Fibroblast of skin of left quadriceps (primary cell): ENCODE results near the gene MYO10.

Experiments
- DNase-seq, 2 experiments: peaks; one replicate each; pipeline ENCODE4 v3.0.0-alpha.2; 2013; ENCODE audit warnings: low read depth in 2 of 2

The MYO10 gene

DNA sequence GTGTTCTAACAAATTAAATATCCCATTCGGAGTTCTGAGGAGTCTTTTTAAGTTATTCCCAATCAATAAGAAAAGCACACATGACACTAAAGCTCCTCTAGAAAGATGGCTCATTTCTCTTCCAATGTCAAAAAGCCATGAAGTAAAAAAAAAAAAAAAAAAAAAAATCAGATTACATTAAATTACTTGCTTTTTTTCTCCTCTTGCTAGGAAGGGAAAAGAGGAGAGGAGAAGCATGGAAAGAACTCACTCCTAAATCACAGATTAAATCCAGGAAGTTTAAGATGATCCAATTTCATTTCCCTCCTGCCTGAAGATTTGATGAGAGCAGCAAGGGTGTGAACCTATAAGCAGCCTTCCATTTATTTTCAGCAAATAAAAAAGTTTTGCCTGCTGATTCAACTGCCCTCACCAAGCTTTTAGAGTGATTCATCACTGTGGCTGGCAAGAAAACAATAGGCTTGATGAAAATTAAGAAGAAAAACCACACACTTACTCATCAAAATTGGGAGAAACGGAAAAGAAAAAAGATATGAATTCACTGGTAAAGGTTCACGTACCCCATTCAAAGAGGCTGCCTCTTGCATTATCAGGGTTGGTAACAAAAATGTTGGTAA is 19.7 kb downstream of the MYO10 start:
- peak; percentile 92 to 94 for DNase-seq

DNA sequence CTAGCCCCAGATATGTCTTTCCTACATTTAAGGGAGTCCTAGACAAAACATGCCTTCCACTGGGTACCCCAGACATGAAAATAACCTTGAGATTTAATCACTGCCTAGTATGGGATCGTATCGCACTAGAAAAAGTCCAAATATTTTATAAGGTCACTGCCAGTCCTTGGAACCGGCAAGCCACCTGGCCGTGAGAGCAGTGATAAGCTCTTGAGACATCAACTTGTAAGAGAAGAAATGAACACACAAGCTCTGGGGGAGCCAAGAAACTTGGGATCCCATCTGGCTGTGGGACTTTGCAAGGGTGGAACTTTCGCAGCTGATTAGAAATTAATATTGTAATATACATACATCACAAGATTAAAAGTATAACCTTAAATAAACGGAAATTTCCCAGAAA is 21.5 kb downstream of the MYO10 start:
- no peak for DNase-seq

DNA sequence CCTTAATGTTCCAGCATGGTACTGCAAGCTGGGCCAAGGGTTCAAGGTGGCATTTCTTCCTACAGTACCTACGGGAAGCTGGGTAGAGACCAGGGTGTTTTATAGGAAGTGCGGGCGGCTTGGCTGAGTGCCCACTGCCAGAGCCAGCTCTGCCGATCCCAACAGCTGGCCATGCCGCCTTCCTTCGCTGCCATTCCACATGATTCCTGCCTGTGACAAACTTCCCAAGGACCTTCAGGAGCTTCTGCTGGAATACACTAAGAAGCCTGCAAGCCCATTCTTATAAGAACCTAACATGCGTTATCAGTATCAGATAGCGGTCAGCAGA is 22.0 kb downstream of the MYO10 start:
- DNase-seq, result no peak

DNA sequence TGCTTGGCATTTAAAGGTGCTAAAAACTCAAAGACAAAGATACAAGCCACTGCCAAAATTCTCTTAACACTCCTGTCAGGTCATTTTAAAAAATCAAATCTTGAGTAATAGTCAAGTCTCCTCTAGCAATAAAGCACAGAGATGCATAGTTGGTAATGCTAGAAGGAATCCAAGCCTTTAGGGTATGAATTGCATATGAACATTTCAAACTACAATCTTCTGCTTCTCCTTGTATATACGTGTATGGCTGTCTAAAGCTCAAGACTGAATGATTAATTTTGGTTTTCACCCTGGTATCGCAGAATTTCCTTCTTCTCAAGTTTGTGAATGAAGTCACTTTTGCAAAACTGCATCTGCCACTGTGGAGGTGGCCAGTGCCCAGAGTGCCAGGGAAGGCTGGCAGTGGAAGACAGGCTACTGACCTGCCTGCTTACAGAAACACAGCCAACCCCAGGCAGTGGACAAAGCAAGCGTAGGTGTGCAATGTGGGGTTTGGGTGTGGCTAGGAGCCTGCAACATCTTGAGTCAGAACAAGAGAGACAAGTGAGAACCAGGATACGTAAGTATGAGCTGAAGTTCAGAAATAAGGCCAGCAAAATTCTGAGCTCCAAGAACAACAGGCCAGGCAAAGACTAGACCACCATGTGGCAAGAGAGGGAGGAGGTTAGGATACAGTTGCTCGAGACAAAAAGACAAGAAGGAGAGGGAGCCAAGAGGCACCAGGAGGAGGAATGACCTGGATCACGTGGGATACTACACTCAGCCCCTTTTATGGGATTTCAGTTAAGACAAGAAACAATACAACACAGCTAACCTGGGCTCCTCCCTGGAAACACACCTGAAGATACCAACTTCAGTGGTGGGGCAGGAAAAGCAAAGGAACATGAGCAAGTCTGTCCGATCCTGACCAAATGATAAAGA is 22.6 kb downstream of the MYO10 start:
- no peak for DNase-seq

DNA sequence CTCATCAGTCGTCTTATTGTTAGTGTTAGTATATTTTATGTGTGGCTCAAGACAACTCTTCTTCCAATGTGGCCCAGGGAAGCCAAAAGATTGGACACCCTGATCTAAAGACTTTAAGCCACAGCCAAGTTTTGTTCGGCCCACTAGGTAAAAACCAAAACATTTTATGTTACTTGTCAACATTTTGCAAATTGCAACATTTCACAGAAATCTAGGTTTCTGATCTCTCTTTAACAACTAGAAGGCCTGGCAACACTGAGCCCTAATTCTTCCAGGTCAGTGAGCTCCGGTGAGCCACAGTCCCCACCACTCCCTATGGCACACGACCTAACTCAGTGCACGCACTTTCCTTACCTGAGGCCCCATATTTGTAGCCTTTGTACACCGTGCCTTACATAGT is 24.0 kb downstream of the MYO10 start:
- DNase-seq, result no peak

DNA sequence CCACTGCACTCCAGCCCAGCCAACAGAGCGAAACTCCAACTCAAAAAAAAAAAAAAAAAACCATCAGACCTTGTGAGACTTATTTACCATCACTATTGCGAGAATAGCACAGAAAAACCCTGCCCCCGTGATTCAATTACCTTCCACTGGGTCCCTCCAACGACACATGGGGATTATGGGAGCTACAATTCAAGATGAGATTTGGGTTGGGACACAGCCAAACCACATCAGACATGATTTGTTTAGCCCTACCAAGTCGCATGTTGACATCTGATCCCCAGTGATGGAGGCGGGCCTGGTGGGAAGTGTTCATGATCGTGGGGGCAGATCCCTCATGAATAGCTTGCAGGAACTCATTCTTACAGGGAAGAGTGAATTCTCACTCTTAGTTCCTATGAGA is 26.6 kb downstream of the MYO10 start:
- DNase-seq, result no peak

DNA sequence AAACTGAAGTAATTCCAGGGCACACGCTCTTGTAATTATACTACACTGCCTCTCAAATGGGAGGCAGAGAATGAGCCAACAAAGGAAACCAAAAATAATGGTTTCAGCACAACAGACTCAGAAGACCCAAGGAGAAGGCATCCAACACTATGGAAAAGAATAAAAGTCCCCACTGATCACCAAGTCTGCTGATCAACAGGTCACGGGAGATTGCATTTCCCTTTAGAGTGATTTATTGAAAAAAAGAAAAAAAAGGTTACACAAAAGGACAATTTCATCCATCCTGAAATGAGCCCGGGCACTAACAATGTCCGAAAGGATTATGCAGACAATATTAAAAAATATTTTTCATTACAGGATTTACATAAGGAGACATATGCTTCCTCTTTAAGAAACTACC is 28.8 kb downstream of the MYO10 start:
- DNase-seq, result no peak

DNA sequence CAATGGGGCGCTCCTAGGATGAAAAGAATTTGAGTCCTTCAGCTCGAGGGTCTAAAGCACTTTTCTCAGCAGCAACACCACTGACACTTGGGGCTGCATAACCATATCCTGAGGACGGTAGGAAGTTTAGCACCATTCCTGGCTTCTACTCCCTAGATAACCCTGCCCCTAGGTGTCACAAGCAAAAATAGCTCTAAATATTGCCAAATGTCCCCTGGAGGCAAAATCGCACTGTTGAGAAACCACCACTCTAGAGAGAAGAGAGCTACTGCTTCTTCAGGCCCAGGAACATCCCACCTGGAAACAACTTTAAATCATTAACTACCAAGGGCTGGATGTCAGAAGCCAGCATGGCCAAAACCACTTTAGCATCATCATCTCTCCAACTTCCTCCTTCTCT is 29.8 kb downstream of the MYO10 start:
- no peak for DNase-seq

DNA sequence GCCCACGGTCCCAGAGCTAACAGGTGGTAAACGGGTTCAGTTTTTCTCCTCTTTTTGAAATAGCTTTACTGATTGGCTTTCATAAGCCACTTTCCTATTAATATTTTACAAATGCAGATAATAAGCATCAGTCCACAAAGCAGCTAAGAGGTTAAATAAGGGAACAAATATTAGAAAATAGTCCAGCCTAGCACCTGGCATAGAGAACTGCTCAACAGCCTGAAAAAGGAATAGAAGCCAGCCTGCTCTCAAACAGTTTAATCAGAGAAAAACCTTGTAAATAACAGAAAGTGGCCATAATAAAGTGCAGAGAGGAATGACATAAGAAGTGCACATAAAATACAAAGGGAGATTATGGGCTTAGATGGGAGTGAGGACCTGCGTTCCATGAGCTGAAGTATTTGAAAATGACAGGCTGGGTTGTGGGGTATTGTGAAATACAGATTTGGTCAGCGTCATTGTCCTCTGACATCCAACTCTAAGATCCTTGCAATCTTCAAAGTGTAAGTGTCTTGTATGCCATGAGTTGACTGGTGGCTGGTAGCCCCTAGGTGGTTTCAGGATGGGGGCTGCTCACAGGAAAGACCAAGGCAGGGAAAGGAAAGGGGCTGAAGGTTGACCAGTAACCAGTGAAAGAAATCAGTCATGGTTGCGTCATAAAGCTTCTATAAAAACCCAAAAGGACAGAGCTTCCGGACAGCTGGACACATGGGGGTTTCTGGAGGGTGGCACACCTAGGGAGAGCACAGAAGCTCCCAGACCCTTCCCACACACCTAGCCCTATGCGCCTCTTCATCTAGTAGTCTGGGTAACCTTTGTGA is 32.4 kb downstream of the MYO10 start:
- no peak for DNase-seq

DNA sequence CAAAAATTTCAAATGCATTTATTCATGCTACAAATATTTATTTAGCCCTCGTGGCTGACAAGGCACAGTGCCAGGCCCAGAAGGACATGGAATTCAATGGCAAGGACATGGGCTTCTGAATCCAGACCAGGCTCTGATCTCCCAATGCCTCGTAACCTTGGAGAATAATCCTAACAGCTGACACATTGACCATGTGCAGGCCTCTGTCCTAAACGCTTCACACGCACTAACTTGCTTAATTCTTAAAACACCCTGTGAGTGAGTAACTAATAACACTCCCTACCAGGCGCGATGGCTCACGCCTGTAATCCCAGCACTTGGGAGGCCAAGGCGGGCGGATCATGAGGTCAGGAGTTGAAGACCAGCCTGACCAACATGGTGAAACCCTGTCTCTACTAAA is 33.2 kb downstream of the MYO10 start:
- DNase-seq, result no peak

DNA sequence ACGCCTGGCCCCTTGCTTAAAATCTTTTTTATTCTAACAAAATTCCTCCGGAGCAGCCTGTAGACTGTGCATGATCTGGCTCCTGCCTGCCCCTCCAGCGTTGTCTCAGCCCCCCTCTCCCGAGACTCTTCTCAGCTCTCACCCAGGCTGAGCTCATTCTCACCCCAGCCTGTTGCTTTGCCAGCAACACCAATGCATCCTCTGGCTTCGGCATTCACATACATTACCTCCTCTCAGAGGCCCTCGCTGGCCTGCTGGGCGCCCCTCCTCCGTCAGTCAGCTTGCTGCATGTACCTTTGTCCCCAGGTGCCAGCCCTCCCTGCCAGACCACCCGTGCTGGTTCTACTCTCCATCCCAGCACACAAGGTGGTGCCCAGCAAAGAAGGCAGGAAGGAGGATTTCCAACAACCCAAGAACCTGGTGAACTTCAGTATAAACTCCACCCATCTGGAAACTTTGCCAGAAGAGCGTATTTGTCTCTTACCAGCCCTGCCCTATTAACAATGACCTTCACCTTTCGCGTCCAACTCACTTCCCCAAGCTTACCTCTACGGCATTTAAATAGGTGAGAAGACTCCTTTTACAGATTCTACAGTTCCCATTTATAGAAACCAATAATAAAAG is 35.0 kb downstream of the MYO10 start:
- DNase-seq, result no peak

DNA sequence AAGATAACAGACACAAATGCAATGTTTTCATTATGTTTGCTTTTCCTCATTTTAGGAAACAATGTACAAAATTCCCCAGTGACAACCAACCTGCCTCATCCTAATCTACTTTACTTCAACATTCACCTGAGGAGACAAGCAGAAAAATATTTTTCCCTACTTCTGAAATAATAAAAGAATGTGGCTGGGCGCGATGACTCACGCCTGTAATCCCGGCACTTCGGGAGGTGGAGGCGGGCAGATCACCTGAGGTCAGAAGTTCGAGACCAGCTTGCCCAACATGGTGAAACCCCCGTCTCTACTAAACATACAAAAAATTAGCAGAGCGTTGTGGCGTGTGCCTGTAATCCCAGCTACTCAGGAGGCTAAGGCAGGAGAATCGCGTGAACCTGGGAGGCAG is 36.9 kb downstream of the MYO10 start:
- DNase-seq, result no peak

DNA sequence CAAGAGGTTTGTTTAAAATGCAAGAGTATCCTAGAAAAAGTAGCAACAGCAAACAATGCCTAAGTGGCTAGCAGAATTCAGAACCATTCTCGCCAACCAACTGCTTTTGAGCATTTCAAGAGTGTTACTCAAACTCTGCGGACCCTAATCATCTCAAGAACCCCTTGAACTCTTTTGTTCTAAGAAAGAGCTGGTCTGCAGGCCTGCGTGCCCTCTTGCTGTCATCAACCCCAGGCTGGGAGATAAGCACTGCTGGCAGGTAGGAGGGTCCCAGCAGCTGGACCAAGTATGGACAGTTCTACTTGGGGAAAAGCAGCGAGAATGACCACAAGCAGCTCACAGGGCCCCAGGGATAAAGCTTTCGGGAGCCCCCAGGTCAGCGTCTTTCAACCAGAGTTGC is 38.3 kb downstream of the MYO10 start:
- DNase-seq, result no peak

DNA sequence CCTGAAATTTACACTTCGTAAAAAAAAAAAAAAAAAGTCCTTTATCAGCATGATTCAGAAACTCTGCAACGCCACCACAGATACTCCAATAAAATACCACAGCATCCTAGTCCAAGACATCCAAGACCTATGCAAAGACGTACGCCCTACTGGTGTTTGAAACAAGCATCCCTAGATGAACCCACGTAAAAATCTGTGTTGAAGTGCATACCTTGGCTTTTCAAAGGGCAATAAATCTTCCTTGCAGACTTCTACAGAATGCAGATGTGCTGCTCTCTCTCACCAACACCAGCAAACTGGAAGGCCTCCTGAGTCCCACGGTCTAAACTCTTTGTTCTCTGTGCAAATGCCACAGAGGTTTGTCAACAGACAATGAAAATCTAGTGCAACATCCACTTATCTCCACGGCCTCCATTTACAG is 38.8 kb downstream of the MYO10 start:
- peak; percentile 71 to 75 for DNase-seq

DNA sequence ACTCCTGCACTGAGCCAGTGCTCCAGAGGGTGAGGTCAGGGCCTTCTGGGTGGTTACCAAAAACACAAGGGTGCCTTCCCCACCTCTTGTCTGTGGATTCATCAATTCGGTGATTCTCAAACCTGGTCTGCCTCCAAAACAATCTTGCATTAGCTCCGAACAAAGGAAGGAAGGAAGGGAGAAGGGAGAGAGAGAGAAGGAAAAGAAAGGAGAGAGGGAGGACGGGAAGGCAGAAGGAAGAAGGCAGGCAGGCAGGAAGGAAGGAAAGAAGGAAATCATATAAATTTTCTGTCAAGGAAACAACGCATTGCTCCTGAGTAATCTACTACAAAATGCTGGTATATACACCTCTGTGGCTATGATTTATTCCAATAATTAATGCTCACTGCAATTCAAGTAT is 39.3 kb downstream of the MYO10 start:
- no peak for DNase-seq

DNA sequence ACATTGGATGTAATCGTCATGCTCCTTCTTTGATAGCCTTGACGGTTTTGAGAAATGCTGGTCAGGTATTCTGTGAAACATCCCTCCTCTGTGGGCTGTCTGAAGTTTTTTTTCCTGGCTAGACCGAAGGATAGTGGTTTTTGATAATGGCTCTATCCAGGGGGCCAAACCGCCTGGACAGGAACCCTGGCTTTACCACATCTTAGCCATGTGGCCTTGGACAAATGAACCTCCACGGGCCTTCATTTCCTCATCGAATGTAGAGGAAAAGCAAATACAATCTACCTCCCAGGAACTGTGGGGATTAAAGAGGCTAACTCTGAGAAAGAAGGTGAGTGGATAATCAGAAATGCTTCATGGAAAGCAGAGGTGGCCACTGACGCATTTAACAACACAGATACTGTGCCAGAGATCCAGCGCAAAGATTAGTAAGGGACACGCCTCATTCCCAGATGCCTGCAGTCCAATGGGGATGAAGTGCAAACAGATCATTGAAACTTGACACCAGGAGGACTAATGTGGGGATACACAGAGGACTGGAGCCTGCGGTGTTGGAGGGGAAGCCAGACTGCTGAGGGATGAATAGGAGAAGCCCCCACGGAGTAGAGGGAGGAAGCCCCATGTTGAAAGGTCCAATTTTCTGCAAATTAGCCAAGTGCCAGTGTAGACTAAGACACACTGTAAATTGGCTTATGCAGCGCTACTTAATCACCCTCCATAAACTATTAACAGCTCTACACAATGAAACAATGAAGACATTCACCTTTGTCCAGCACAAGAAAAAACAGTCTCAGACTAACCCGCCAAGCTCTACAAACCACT is 41.6 kb downstream of the MYO10 start:
- DNase-seq, result peak; percentile 82 to 85

DNA sequence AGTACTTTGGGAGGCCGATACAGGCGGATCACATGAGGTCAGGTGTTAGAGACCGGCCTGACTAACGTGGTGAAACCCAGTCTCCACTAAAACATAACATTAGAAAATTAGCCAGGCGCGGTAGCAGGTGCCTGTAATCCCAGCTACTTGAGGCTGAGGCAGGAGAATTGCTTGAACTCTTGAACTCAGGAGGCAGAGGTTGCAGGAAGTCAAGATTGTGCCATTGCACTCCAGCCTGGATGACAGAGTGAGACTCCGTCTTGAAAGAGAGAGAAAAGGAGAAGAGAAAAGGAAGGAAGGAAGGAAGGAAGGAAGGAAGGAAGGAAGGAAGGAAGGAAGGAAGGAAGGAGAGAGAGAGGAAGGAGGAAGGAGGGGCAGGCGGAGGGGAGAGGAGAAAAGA is 45.1 kb downstream of the MYO10 start:
- no peak for DNase-seq

DNA sequence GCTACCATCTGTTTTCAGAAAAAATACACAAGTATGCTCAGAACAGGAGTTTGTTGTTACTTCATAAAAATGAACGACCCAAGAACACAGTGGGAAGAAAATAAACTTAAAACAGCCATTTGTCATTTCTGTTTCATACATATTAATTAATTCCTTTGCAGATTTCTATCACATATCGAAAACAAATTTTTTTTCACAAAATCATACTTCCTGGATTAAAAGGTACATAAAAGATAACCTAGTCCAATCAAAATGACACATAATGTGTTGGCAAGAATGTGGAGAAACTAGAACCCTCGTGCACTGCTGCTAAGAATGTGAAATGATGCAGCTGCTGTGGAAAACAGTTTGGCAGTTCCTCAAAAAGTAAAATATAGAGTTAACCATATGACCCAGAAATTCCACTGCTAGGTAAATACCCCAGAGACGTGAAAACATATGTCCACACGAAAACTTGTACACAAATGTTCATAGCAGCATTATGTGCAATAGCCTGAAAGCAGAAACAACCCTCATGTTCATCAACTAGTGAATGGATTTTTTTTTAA is 46.0 kb downstream of the MYO10 start:
- peak; percentile 90 to 92 for DNase-seq

DNA sequence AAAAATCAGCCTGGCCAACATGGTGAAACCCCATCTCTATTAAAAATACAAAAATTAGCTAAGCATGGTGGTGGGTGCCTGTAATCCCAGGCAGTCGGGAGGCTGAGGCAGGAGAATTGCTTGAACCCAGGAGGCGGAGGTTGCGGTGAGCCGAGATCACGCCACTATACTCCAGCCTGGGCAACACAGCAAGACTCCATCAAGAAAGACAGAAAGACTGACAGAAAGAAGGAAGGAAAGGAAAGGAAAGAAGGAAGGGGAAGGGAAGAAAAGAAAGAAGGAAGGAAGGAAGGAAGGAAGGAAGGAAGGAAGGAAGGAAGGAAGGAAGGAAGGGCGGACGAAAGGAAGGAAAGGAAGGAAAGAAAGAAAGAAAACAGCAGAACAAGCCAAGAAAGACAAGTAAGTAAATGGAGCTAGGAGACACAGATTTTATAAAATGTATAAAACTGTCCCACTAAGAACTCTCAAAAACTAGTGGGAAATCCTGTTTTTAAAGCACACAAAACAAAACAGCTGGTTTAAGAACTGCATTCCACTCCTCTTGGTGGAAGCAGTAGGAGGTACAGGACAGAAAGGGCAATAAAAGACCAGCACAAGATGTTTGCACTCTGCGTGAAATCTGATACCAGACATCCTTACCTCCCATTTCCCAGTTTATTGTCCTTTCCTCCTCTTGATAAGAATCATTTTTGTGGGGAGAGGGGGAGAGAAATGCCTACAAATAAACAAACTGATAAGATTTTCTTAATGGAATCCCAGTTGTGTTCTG is 46.7 kb downstream of the MYO10 start:
- DNase-seq, result peak; percentile 69

DNA sequence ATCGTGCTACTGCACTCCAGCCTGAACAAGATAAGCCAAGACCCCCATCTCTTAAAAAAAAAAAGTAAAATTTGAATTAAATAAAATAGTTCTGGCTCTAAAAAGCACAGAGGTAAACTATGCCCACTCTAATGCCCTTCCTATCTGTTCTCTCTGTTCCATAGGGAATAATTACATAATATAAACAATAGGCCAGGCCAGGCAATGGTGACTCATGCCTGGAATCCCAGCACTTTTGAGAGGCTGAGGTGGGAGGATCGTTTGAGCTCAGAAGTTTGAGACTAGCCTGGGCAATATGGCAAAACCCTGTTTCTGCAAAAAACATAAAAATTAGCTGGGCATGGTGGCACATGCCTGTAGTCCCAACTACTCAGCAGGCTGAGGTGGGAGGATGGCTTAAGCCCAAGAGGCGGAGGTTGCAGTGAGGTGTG is 47.4 kb downstream of the MYO10 start:
- DNase-seq, result no peak
